ENCODE measurements around the gene RGS2.

RGS2 gene

DNA sequence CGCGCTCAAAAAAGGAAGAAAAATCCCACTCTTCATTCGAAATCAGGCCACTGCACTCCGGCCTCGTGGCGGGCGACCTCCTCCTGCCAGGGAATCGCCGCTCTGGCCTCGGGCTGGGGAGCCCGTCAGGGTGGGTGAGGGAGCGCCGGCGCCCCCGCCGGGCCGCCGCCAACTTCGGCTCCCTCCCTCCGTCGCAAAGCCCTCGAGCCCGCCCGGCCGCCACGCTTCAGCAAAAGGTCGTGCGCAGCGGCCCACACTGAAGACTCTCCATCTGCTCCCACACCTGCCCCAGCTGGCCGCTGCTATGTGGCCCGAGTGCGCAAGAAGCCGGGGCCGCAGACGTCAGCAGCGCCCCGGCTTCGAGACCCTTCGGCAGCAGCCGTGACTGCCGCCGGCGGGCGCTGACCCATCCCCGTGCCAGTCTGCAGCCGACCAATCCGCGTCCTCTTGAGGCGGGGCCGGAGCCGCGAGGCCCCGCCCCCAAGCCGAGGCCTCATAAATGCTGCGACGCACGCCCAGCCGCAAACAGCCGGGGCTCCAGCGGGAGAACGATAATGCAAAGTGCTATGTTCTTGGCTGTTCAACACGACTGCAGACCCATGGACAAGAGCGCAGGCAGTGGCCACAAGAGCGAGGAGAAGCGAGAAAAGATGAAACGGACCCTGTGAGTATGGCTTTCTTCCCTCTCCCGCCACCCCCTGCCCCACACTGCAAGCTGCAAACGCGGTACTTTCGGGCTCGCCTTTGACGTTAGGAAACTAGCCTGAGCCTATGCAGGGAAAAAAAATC lies at the start of gene RGS2:
TSS of gene RGS2 (plus strand) at position 522 of the 789 bp plus-strand sequence. CDS start at position 555, 33 bp downstream.
- TF ChIP-seq, protein P1, sequence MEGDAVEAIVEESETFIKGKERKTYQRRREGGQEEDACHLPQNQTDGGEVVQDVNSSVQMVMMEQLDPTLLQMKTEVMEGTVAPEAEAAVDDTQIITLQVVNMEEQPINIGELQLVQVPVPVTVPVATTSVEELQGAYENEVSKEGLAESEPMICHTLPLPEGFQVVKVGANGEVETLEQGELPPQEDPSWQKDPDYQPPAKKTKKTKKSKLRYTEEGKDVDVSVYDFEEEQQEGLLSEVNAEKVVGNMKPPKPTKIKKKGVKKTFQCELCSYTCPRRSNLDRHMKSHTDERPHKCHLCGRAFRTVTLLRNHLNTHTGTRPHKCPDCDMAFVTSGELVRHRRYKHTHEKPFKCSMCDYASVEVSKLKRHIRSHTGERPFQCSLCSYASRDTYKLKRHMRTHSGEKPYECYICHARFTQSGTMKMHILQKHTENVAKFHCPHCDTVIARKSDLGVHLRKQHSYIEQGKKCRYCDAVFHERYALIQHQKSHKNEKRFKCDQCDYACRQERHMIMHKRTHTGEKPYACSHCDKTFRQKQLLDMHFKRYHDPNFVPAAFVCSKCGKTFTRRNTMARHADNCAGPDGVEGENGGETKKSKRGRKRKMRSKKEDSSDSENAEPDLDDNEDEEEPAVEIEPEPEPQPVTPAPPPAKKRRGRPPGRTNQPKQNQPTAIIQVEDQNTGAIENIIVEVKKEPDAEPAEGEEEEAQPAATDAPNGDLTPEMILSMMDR (IDR thresholded peaks at IDR 0.05) = no peak

GRCh38 chr1:192759104-192759503 lies 49.7 kb upstream of the RGS2 start:
- TF ChIP-seq, protein P1 (IDR thresholded peaks at IDR 0.05) = no peak

DNA sequence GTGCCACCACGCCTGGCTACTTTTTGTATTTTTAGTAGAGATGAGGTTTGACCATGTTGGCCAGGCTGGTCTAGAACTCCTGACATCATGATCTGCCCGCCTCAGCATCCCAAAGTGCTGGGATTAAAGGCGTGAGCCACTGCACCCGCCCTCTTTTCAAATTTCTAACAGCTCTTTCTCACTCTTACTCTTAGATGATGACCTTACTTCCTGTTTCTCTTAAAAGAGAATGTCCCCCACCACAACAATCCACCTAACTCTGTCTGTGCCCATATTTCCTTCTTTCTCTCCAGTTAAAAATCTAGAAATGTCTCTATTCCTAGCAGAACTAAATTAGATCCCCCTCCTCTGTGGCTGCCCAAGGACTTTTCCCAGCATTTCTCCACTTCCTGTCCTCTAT lies 46.6 kb upstream of the RGS2 start:
- TF ChIP-seq, protein P1 (IDR thresholded peaks at IDR 0.05) = no peak

DNA sequence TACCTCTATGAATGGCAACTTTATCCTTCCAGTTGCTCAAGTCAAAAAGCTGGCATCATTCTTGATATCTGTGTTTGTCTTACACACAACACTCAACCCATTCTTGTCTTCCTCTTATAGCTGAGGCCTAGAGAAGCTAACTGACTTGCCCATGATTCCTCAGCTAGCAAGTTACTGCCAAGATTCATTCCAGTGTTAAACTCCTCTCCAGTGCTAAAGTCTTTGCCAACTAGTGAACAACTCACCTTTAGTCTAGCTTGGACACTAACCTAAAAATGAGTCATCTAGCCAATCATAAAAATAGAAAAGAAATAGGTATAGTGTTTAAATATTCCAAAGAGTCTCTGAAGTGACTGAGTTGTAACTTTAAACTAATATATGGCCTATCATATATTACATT lies 45.6 kb upstream of the RGS2 start:
- TF ChIP-seq, protein P1 (IDR thresholded peaks at IDR 0.05) = no peak

DNA sequence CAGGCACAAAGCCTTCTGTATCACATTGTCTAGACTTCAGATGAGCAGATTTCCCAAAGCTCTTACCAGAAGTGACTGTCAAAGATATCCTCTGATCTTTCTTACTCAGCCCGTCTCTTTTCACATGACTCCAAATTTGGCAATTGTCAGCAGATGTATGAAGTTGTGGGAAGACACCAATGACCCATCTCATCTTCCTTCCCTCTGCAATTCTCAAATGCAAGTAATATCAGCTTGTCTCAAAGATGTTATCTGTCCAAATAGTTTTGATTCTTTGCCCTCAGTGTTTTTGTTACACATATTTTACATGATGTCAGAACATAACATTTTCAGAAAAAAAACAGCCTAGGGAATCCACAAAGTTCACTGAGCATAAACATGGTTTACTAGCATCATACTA lies 45.1 kb upstream of the RGS2 start:
- TF ChIP-seq, protein P1 (IDR thresholded peaks at IDR 0.05) = no peak

DNA sequence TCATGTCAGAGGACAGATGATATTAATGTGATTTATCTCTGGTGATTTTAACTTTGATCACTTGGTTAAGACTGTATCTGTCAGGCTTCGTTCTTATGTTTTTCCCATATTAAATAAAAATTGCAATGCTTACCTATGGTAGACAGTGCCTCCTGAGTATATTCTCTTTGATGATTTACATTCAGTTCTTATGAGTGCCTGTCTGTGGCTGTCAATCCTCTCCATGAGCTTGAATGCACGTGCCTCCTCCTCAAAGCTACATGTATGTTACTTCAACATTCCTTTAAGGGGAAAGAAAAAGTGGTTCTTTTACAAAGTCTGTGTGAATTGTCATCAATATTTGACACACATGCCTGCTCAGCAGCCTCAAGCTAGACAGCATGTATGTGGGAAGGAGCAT lies 44.2 kb upstream of the RGS2 start:
- TF ChIP-seq, protein P1 (IDR thresholded peaks at IDR 0.05) = no peak

- TF ChIP-seq, protein P1 (IDR thresholded peaks at IDR 0.05) = no peak
Measured at GRCh38 chr1:192766009-192766625, 42.7 kb upstream of the RGS2 start.

Measured in LNCAP (cell line).